SK-N-SH (cell line): Measurements from ENCODE around the gene CALCR. TPM values are rescaled to one million over a fixed set of nuclear protein-coding genes. Genes with fewer than 3 reads are reported as not detected.
"Not testable (repeated sequence)": the region's sequence is repeated elsewhere in the genome, so short reads cannot be mapped to it uniquely, and the experiment has no call there.

Experiments
- CTCF ChIA-PET: fragments of 300-600, 350-600 bp; formaldehyde crosslinking; extraction: SDS; loops from one replicate; lab custom pipeline; 2021; lab: Yijun Ruan, JAX
- POLR2A ChIA-PET: fragments of 350-600 bp; sonication (Branson Sonifier 250); formaldehyde crosslinking; extraction: SDS; loops from one replicate; lab custom pipeline; 2020; ENCODE audit warnings: antibody characterized with exemption, inconsistent platforms; lab: Yijun Ruan, JAX
- DNase-seq: peaks from one replicate; pipeline ENCODE4 v3.0.0; 2012
- H2AFZ ChIP-seq: fragments of 200-600 bp; sonication (generic); 2 replicates; pipeline ENCODE4 v1.8.1; 2016; ENCODE audit warnings: antibody characterized with exemption, mild to moderate bottlenecking, low read depth
- H3F3A ChIP-seq: fragments of 200-600 bp; sonication (generic); replicated peaks from 2 replicates; pipeline ENCODE3; 2016; ENCODE audit warnings: antibody characterized with exemption, mild to moderate bottlenecking; ENCODE audit not compliant: insufficient read depth
- H3K27ac ChIP-seq, 2 experiments: fragments of 200-500 bp in 1 of 2; fragments of 200-600 bp in 1 of 2; sonication (Bioruptor generic) in 1 of 2; sonication (generic), shearing (Covaris generic) in 1 of 2; 2 replicates each; pipeline versions ENCODE4 v1.5.1 to v1.6.1; 2014 to 2016; ENCODE audit warnings: low read depth in 2 of 2, inconsistent platforms in 1 of 2, low read length in 1 of 2, mild to moderate bottlenecking in 1 of 2, mixed read lengths in 1 of 2
- H3K27me3 ChIP-seq: fragments of 200-600 bp; sonication (generic), shearing (Covaris generic); 2 replicates; pipeline ENCODE4 v1.6.1; 2016; ENCODE audit warnings: mixed run types; ENCODE audit not compliant: insufficient read depth
- H3K36me3 ChIP-seq, 2 experiments: fragments of 200-500 bp in 1 of 2; fragments of 200-600 bp in 1 of 2; sonication (Bioruptor generic) in 1 of 2; sonication (generic) in 1 of 2; replicated peaks in 1 of 2; 2 replicates each; pipeline versions ENCODE3 to v1.5.1; 2014 to 2016; ENCODE audit warnings: low read length in 1 of 2, mild to moderate bottlenecking in 1 of 2; ENCODE audit not compliant: insufficient read depth in 2 of 2, control insufficient read depth in 1 of 2
- H3K4me1 ChIP-seq, 2 experiments: fragments of 200-500 bp in 1 of 2; fragments of 200-600 bp in 1 of 2; sonication (Bioruptor generic) in 1 of 2; sonication (generic), shearing (Covaris generic) in 1 of 2; 2 replicates each; pipeline versions ENCODE4 v1.5.1 to v1.6.1; 2014 to 2016; ENCODE audit warnings: low read depth in 1 of 2, low read length in 1 of 2, mixed run types in 1 of 2; ENCODE audit not compliant: insufficient read depth in 2 of 2, control insufficient read depth in 1 of 2
- H3K4me2 ChIP-seq: fragments of 200-600 bp; sonication (generic), shearing (Covaris generic); 2 replicates; pipeline ENCODE4 v1.6.1; 2017; ENCODE audit warnings: mixed run types
- H3K4me3 ChIP-seq, 2 experiments: fragments of 200-500 bp in 1 of 2; fragments of 200-600 bp in 1 of 2; sonication (Bioruptor generic) in 1 of 2; sonication (generic), shearing (Covaris generic) in 1 of 2; 2 replicates each; pipeline versions ENCODE4 v1.5.1 to v1.8.1; 2014 to 2016; ENCODE audit warnings: low read depth in 2 of 2, inconsistent platforms in 1 of 2, low read length in 1 of 2, mild to moderate bottlenecking in 1 of 2, mixed read lengths in 1 of 2, moderate library complexity in 1 of 2
- H3K79me2 ChIP-seq: fragments of 200-600 bp; sonication (generic); 2 replicates; pipeline ENCODE4 v1.8.1; 2017; ENCODE audit warnings: mild to moderate bottlenecking; ENCODE audit not compliant: insufficient read depth
- H3K9ac ChIP-seq: fragments of 200-600 bp; sonication (generic); 2 replicates; pipeline ENCODE4 v1.6.1; 2017; ENCODE audit warnings: mixed run types
- H3K9me2 ChIP-seq: fragments of 200-600 bp; sonication (generic); 2 replicates; pipeline ENCODE4 v1.6.1; 2017; ENCODE audit warnings: mixed run types
- H3K9me3 ChIP-seq: fragments of 200-600 bp; sonication (generic); 2 replicates; pipeline ENCODE4 v1.6.1; 2017; ENCODE audit warnings: mixed run types, mild to moderate bottlenecking, moderate library complexity
- H4K20me1 ChIP-seq: fragments of 200-600 bp; sonication (generic); 2 replicates; pipeline ENCODE4 v1.6.1; 2017; ENCODE audit warnings: mild to moderate bottlenecking, mixed run types; ENCODE audit not compliant: insufficient read depth
- FOSL2 ChIP-seq: IDR thresholded peaks from 2 replicates; pipeline ENCODE4 v1.4.0; 2012; ENCODE audit warnings: low read depth, mild to moderate bottlenecking, moderate library complexity, borderline replicate concordance
- FOXJ3 ChIP-seq: sonication (generic); formaldehyde crosslinking; IDR thresholded peaks from 2 replicates; pipeline ENCODE4 v1.5.1; 2020; ENCODE audit warnings: mild to moderate bottlenecking, missing genetic modification reagents
- JUND ChIP-seq: IDR thresholded peaks from 2 replicates; pipeline ENCODE4 v1.4.0; 2012
- YY1 ChIP-seq: IDR thresholded peaks from 2 replicates; pipeline ENCODE4 v1.4.0; 2012; ENCODE audit warnings: low read depth, mild to moderate bottlenecking
- WGBS: methylation state at CpG from one replicate; pipeline ENCODE4 v1.1.6; 2017; ENCODE audit warnings: low lambda C conversion rate; 5-methylcytosine and 5-hydroxymethylcytosine counted together
- polyA plus RNA-seq, 3 experiments: library from polyadenylated mRNA; depleted of rRNA; stranded (reverse); fragments of >200 nt; gene quantifications; 2 replicates each; pipeline ENCODE4 v1.2.3, GENCODE V29; 2012

CALCR gene
- polyA plus RNA-seq, 1 of the 3 experiments (the other 2 are of a cell fraction), result 0.12 TPM

DNA sequence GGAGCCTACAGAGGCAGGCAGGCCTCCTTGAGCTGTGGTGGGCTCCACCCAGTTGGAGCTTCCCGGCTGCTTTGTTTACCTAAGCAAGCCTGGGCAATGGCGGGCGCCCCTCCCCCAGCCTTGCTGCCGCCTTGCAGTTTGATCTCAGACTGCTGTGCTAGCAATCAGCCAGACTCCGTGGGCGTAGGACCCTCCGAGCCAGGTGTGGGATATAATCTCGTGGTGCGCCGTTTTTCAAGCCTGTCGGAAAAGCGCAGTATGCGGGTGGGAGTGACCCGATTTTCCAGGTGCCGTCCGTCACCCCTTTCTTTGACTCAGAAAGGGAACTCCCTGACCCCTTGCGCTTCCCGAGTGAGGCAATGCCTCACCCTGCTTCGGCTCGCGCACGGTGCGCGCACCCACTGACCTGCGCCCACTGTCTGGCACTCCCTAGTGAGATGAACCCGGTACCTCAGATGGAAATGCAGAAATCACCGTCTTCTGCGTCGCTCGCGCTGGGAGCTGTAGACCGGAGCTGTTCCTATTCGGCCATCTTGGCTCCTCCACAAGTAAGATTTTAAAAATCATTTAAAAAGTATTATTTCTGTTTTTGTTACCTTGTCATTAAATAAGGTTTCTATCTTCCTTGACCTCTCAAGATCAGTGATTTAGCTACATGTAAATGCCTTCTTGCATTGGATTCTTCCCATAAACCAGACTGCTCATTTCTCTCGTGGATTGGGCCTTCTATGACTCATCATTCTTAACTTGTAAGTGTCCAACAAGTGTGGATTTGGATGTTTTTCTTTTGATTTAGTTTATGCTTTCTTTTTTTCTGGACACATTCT lies 16.9 kb upstream of the CALCR start:
- not testable (repeated sequence) for H3K9me3 ChIP-seq, H3K9me2 ChIP-seq, H3K4me1 ChIP-seq
- TF ChIP-seq JUND (peak; percentile 35; the same call in 1 of the 2 replicates), FOXJ3 (CRISPR knock-in tag) (peak; percentile 50; the same call in 1 of the 2 replicates), YY1 (peak; percentile 72; the same call in 1 of the 2 replicates), FOSL2 (peak; percentile 28; the same call in 1 of the 2 replicates)
- TF ChIP-seq, all 33 proteins: peak for 4; not testable (repeated sequence) for 29
- H3K27me3 ChIP-seq, POLR2A ChIA-PET, DNase-seq, H3K36me3 ChIP-seq, H3K79me2 ChIP-seq, H3F3A ChIP-seq, H4K20me1 ChIP-seq: not testable (repeated sequence)
- H2AFZ ChIP-seq, result peak overlapping the region; percentile 44
- WGBS, result 37% methylated on average over 28 of the region's 34 CpGs
- H3K4me3 ChIP-seq, result peak overlapping the region; percentile 44 to 58
- peak overlapping the region in 1 of 2 experiments; percentile 70; a peak in 2 of 4 replicates for H3K27ac ChIP-seq
- 0 out of 2 replicates have a peak overlapping the region, but pooled peaks have one; percentile 7 for H3K4me2 ChIP-seq
- H3K9ac ChIP-seq, result peak overlapping the region; percentile 52
- CTCF ChIA-PET, result interaction anchor here (1.2 kb wide), 1 partner anchor 10 kb away, joined by 6 read pairs; no protein-coding TSS in a partner anchor

GRCh38 chr7:93586479-93586865 lies 11.9 kb upstream of the CALCR start:
- H3K9me2 ChIP-seq, H3F3A ChIP-seq, DNase-seq, H3K27ac ChIP-seq, H3K79me2 ChIP-seq, POLR2A ChIA-PET, H3K4me1 ChIP-seq, H3K4me2 ChIP-seq, H3K4me3 ChIP-seq, H3K9me3 ChIP-seq, H4K20me1 ChIP-seq, CTCF ChIA-PET, H3K9ac ChIP-seq, H3K27me3 ChIP-seq, H3K36me3 ChIP-seq, H2AFZ ChIP-seq: not testable (repeated sequence)
- 60% methylated on average over 15 of the region's 22 CpGs for WGBS

- H3K9me2 ChIP-seq, H3K27me3 ChIP-seq, DNase-seq, CTCF ChIA-PET, H3K9ac ChIP-seq, H3K27ac ChIP-seq, H3K79me2 ChIP-seq, H3K9me3 ChIP-seq, H3K36me3 ChIP-seq, POLR2A ChIA-PET, H3K4me2 ChIP-seq, H2AFZ ChIP-seq, H3K4me1 ChIP-seq, H3F3A ChIP-seq, H4K20me1 ChIP-seq, H3K4me3 ChIP-seq: not testable (repeated sequence)
- WGBS, result 75% methylated on average over 20 of the region's 54 CpGs
Observed at GRCh38 chr7:93585694-93586478, 11.4 kb upstream of the CALCR start.
